Measurements from ENCODE around the gene PHF1. TPM values are rescaled to one million over a fixed set of nuclear protein-coding genes. Genes with fewer than 3 reads are reported as not detected.

Gene PHF1
- polyA plus RNA-seq, 3 donors = 3.0 to 90.2 (median 3.5) TPM

DNA sequence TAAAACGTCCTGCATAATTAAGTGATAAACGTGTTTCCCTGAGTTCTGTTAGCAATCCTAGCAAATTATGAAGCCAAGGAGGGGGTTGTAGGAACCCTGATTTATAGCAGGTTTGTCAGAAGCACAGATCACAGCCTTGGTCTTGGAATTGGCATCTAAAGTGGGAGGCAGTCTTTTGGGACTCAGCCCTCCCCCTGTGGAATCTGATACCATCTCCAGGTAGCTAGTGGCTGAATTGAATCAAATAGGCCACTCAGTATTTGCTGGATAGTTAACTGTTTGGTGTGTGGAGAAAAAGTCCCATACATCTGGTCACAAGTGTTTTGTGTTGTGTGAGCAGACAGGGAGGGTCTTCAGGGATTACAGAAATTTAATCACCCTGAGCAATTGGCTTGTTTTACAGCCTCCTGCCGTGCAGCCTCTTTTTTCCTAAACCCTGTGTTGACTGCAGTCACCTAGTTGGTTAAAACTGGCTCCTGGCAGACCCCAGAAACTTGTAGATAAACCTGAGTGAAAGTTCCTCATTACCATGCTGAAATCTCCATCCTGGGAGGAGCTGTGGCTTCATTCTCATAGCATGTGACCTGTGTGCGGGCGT lies 38.2 kb upstream of the PHF1 start:
- Histone ChIP-seq H4K20me1 (ENCODE audit: insufficient read depth, low read length) (no peaks in the 10 kb centered on the region), H3K79me2 (ENCODE audit: insufficient read depth, low read length) (no peaks in the 10 kb centered on the region), H3K27ac (ENCODE audit: low read depth in 1 of 2, low read length in 2 of 2) (no peak overlapping the region), H3K4me3 (replicated peaks in 1 of 3; ENCODE audit: low read depth in 2 of 3, low read length in 3 of 3) (no peak overlapping the region), H3K4me1 (ENCODE audit: control insufficient read depth in 1 of 2, insufficient read depth in 2 of 2, low read length in 2 of 2) (peaks cover 43 to 54% of the 10 kb centered on the region in 2 donors), H3K9ac (ENCODE audit: insufficient read depth, low read length, poor library complexity, severe bottlenecking) (no peak overlapping the region), H3K36me3 (replicated peaks in 1 of 2; ENCODE audit: control insufficient read depth in 1 of 2, insufficient read depth in 2 of 2, low read length in 2 of 2) (no peaks in the 10 kb centered on the region), H3K4me2 (replicated peaks; ENCODE audit: extremely low read depth, low read length, poor library complexity, severe bottlenecking) (peak overlapping the region; percentile 15), H3K9me3 (replicated peaks in 1 of 2; ENCODE audit: control insufficient read depth in 1 of 2, insufficient read depth in 1 of 2, low read length in 2 of 2) (no peaks in the 10 kb centered on the region), H3K27me3 (ENCODE audit: control insufficient read depth in 2 of 2, insufficient read depth in 2 of 2, low read length in 2 of 2) (no peaks in the 10 kb centered on the region), H2AFZ (ENCODE audit: insufficient read depth, low read depth, low read length, poor library complexity, severe bottlenecking) (peak overlapping the region; percentile 52)
- no peak for DNase-seq
- Mint-ChIP-seq H3K36me3 (no peaks in the 10 kb centered on the region), H3K27ac (peak overlapping the region in 1 of 7 donors; percentile 63), H3K9me3 (no peaks in the 10 kb centered on the region), H3K4me1 (peaks cover 42% of the 10 kb centered on the region), H3K4me3 (peak overlapping the region in 1 of 2 donors; percentile 67), H3K27me3 (ENCODE audit: low read depth in 3 of 3) (no peaks in the 10 kb centered on the region)
- TF ChIP-seq, protein P1, sequence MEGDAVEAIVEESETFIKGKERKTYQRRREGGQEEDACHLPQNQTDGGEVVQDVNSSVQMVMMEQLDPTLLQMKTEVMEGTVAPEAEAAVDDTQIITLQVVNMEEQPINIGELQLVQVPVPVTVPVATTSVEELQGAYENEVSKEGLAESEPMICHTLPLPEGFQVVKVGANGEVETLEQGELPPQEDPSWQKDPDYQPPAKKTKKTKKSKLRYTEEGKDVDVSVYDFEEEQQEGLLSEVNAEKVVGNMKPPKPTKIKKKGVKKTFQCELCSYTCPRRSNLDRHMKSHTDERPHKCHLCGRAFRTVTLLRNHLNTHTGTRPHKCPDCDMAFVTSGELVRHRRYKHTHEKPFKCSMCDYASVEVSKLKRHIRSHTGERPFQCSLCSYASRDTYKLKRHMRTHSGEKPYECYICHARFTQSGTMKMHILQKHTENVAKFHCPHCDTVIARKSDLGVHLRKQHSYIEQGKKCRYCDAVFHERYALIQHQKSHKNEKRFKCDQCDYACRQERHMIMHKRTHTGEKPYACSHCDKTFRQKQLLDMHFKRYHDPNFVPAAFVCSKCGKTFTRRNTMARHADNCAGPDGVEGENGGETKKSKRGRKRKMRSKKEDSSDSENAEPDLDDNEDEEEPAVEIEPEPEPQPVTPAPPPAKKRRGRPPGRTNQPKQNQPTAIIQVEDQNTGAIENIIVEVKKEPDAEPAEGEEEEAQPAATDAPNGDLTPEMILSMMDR (IDR thresholded peaks at IDR 0.05) = no peak
- intact Hi-C loops (cut with micrococcal nuclease) = no loop called here
- WGBS (ENCODE audit: insufficient coverage) = 0% methylated on average over 3 of the region's 5 CpGs

DNA sequence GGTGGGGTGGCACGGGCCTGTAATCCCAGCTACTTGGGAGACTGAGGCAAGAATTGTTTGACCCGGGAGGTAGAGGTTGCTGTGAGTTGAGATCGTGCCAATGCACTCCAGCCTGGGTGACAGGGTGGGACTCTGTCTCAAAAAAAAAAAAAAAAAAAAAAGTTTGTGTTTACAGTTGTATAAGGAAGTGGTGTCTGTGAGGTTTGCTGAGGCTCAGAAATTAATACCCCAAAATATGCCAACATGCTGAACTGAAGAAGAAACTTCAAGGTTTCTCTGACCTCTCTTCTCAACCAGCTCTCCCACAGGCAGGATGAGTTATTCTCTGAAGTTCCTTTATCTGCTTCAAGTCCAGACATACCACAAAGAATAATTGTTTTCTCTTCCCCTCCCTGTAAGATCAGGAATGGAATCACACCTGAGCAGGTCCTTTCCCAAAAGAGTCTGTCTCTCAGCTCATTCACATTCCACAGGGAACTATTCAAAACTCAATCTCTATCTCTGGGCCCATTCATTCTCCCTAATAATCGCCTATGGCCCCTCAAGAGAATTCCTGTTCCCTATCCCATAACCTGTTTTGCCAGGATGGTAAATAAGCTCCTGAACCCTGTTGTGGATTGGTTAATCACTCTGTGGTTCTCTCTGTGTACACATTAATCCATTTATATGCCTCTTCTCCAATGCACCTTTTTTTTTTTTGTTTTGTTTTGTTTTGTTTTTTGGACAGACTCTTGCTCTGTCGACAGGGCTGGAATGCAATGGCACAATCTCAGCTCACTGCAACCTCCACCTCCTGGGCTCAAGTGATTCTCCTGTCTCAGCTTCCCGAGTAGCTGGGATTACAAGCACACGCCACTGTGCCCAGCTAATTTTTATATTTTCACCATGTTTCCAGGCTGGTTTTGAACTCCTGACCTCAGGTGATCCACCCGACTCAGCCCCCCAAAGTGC lies 36.6 kb upstream of the PHF1 start:
- Histone ChIP-seq H3K4me3 (replicated peaks in 1 of 3; ENCODE audit: low read depth in 2 of 3, low read length in 3 of 3) (no peak overlapping the region), H3K79me2 (ENCODE audit: insufficient read depth, low read length) (no peaks in the 10 kb centered on the region), H3K9me3 (replicated peaks in 1 of 2; ENCODE audit: control insufficient read depth in 1 of 2, insufficient read depth in 1 of 2, low read length in 2 of 2) (no peaks in the 10 kb centered on the region), H3K4me2 (replicated peaks; ENCODE audit: extremely low read depth, low read length, poor library complexity, severe bottlenecking) (peak overlapping the region; percentile 11), H3K27me3 (ENCODE audit: control insufficient read depth in 2 of 2, insufficient read depth in 2 of 2, low read length in 2 of 2) (no peaks in the 10 kb centered on the region), H2AFZ (ENCODE audit: insufficient read depth, low read depth, low read length, poor library complexity, severe bottlenecking) (no peak overlapping the region), H3K9ac (ENCODE audit: insufficient read depth, low read length, poor library complexity, severe bottlenecking) (no peak overlapping the region), H3K36me3 (replicated peaks in 1 of 2; ENCODE audit: control insufficient read depth in 1 of 2, insufficient read depth in 2 of 2, low read length in 2 of 2) (no peaks in the 10 kb centered on the region), H4K20me1 (ENCODE audit: insufficient read depth, low read length) (no peaks in the 10 kb centered on the region), H3K4me1 (ENCODE audit: control insufficient read depth in 1 of 2, insufficient read depth in 2 of 2, low read length in 2 of 2) (peaks cover 43 to 54% of the 10 kb centered on the region in 2 donors), H3K27ac (ENCODE audit: low read depth in 1 of 2, low read length in 2 of 2) (peak overlapping the region; percentile 84 to 86)
- intact Hi-C loops (cut with micrococcal nuclease) = no loop called here
- Mint-ChIP-seq H3K36me3 (no peaks in the 10 kb centered on the region), H3K4me3 (no peak overlapping the region), H3K27ac (peak overlapping the region; percentile 65 to 98 (median 96)), H3K27me3 (ENCODE audit: low read depth in 3 of 3) (no peaks in the 10 kb centered on the region), H3K9me3 (no peaks in the 10 kb centered on the region), H3K4me1 (peaks cover 42% of the 10 kb centered on the region)
- TF ChIP-seq, protein P1 (IDR thresholded peaks at IDR 0.05) = no peak
- no peak for DNase-seq
- 74% methylated on average over 6 of the region's 8 CpGs for WGBS (ENCODE audit: insufficient coverage)

All from CD14-positive monocyte (primary cell).